Colonic mucosa (tissue), 4 donors: ENCODE results near the gene NCSTN. TPM values are rescaled to one million over a fixed set of nuclear protein-coding genes. Genes with fewer than 3 reads are reported as not detected.

Experiments used
- DNase-seq: peaks from one replicate; pipeline ENCODE4 v3.0.0-alpha.2; 2020
- H3K27ac ChIP-seq: fragments of 200-600 bp; one replicate; pipeline ENCODE4 v1.8.0; 2021
- H3K27me3 ChIP-seq: fragments of 200-600 bp; one replicate; pipeline ENCODE4 v1.8.0; 2021
- H3K36me3 ChIP-seq: fragments of 200-600 bp; one replicate; pipeline ENCODE4 v1.8.0; 2021
- H3K4me1 ChIP-seq: fragments of 200-600 bp; one replicate; pipeline ENCODE4 v1.8.0; 2021; ENCODE audit warnings: mild to moderate bottlenecking
- H3K4me3 ChIP-seq: fragments of 200-600 bp; one replicate; pipeline ENCODE4 v1.8.0; 2021
- H3K9ac ChIP-seq, 2 donors: one replicate each; pipeline ENCODE4 v1.7.0; 2013; ENCODE audit warnings: control low read depth in 2 of 2, low read depth in 2 of 2, low read length in 2 of 2
- H3K9me3 ChIP-seq: fragments of 200-600 bp; one replicate; pipeline ENCODE4 v1.8.0; 2021
- CTCF ChIP-seq: fragments of 200-600 bp; IDR thresholded peaks from one replicate; pipeline ENCODE4 v1.8.0; 2022; ENCODE audit warnings: antibody characterized with exemption, mild to moderate bottlenecking
- intact Hi-C: fragments of 100-400 bp; cut with DNase I; formaldehyde crosslinking; loops from one replicate; pipeline ENCODE4 v1.14.1; 2022
- total RNA-seq, 2 donors: library from RNA; stranded (reverse); fragmentation: NEBNext Ultra II Directional in 1 of 2; extraction: Animal tissue kit (Norgen Biotek cat#: 25700) in 1 of 2; gene quantifications; one replicate each; pipeline ENCODE4 v1.2.1, GENCODE V29; 2021
- donor health status: healthy.
- donor health status: DM: no; HTN: no; CAD: no.
- donor health status: DM: no; HTN: no; CAD: no.

NCSTN gene
- total RNA-seq, 2 donors from 2014 or later: 83.5 to 88.0 TPM

- no peaks in the 10 kb centered on the region for H3K9me3 ChIP-seq
- peaks cover 8% of the 10 kb centered on the region for H3K36me3 ChIP-seq
- intact Hi-C loops: no loop called here
- no peak overlapping the region for H3K9ac ChIP-seq
- H3K4me1 ChIP-seq: no peaks in the 10 kb centered on the region
- H3K27me3 ChIP-seq: no peaks in the 10 kb centered on the region
- no peak overlapping the region for H3K4me3 ChIP-seq
- H3K27ac ChIP-seq: no peak overlapping the region
- no peak for DNase-seq
- no peak for TF ChIP-seq CTCF
These were observed 3.8 kb downstream of the NCSTN start for GRCh38 chr1:160346958-160347357.

- intact Hi-C loops: no loop called here
- DNase-seq: no peak
- Histone ChIP-seq H3K9ac (no peak overlapping the region), H3K27me3 (no peaks in the 10 kb centered on the region), H3K9me3 (no peaks in the 10 kb centered on the region), H3K36me3 (peaks cover 34% of the 10 kb centered on the region), H3K4me3 (no peak overlapping the region), H3K4me1 (no peaks in the 10 kb centered on the region), H3K27ac (no peak overlapping the region)
- no peak for TF ChIP-seq CTCF
These were observed 8.4 kb downstream of the NCSTN start for GRCh38 chr1:160351629-160352028.

GRCh38 chr1:160352555-160352954, 9.4 kb downstream of the NCSTN start:
- no peaks in the 10 kb centered on the region for H3K4me1 ChIP-seq
- TF ChIP-seq CTCF: no peak
- DNase-seq: no peak
- no peaks in the 10 kb centered on the region for H3K27me3 ChIP-seq
- no peak overlapping the region for H3K27ac ChIP-seq
- peaks cover 43% of the 10 kb centered on the region for H3K36me3 ChIP-seq
- intact Hi-C loops: no loop called here
- H3K4me3 ChIP-seq: no peak overlapping the region
- no peaks in the 10 kb centered on the region for H3K9me3 ChIP-seq
- no peak overlapping the region for H3K9ac ChIP-seq

- no peak overlapping the region for H3K9ac ChIP-seq
- DNase-seq: no peak
- H3K4me1 ChIP-seq: no peaks in the 10 kb centered on the region
- no peaks in the 10 kb centered on the region for H3K9me3 ChIP-seq
- H3K36me3 ChIP-seq: peaks cover 45% of the 10 kb centered on the region
- TF ChIP-seq CTCF: no peak
- intact Hi-C loops: no loop called here
- H3K27me3 ChIP-seq: no peaks in the 10 kb centered on the region
- H3K27ac ChIP-seq: no peak overlapping the region
- H3K4me3 ChIP-seq: no peak overlapping the region
These were observed 10.0 kb downstream of the NCSTN start for GRCh38 chr1:160353223-160353622.

GRCh38 chr1:160354388-160354985, 11.3 kb downstream of the NCSTN start:
- peak; percentile 19 for TF ChIP-seq CTCF
- H3K36me3 ChIP-seq: peaks cover 45% of the 10 kb centered on the region

More at GRCh38 chr1:160354388-160354985, 11.3 kb downstream of the NCSTN start:
- intact Hi-C loops: loop anchor here (2.0 kb wide), 1 partner anchor 60 kb away; no protein-coding TSS in a partner anchor
- no peak for DNase-seq
- Histone ChIP-seq H3K27ac (no peak overlapping the region), H3K27me3 (no peaks in the 10 kb centered on the region), H3K4me1 (no peaks in the 10 kb centered on the region), H3K9me3 (no peaks in the 10 kb centered on the region), H3K9ac (no peak overlapping the region), H3K4me3 (no peak overlapping the region)
